K562 (cell line): ENCODE measurements around the gene WRAP53. TPM values are rescaled to one million over a fixed set of nuclear protein-coding genes. Genes with fewer than 3 reads are reported as not detected.

ENCODE experiments used
- CREB5 ChIP-seq: fragments of 250-450 bp; sonication (Bioruptor Pico); IDR thresholded peaks from 2 replicates; pipeline ENCODE4 v1.5.0; 2020; ENCODE audit warnings: mild to moderate bottlenecking
- FOS ChIP-seq: IDR thresholded peaks from 3 replicates; pipeline ENCODE4 v1.6.1; 2011; ENCODE audit not compliant: insufficient read length; ENCODE audit errors: extremely low read depth
- KLF13 ChIP-seq: fragments of 450-650 bp; IDR thresholded peaks from 2 replicates; pipeline ENCODE4 v1.6.1; 2016; ENCODE audit warnings: missing genetic modification characterization, low read depth, mild to moderate bottlenecking, missing compliant biosample characterization, moderate library complexity, borderline replicate concordance
- MCM3 ChIP-seq: fragments of 450-650 bp; IDR thresholded peaks from 2 replicates; pipeline ENCODE4 v1.6.1; 2016
- PHF20 ChIP-seq: fragments of 450-650 bp; IDR thresholded peaks from 2 replicates; pipeline ENCODE4 v1.6.1; 2018; ENCODE audit not compliant: partially characterized antibody
- PHF21A ChIP-seq: fragments of 450-650 bp; IDR thresholded peaks from 2 replicates; pipeline ENCODE4 v1.6.1; 2017; ENCODE audit warnings: low read depth, borderline replicate concordance
- POLR2G ChIP-seq: fragments of 200-400 bp; formaldehyde crosslinking; IDR thresholded peaks from 2 replicates; pipeline ENCODE4 v1.6.1; 2017; ENCODE audit warnings: low read depth, mild to moderate bottlenecking, antibody characterized with exemption, low read length, moderate library complexity
- POU5F1 ChIP-seq: fragments of 150-350 bp; IDR thresholded peaks from 2 replicates; pipeline ENCODE4 v1.6.1; 2014; ENCODE audit warnings: borderline replicate concordance, low read length, low read depth, mild to moderate bottlenecking; ENCODE audit not compliant: partially characterized antibody
- RCOR1 ChIP-seq, 2 experiments: IDR thresholded peaks; 2 replicates each; pipeline ENCODE4 v1.6.1; 2012; ENCODE audit warnings: low read depth in 2 of 2, low read length in 2 of 2, borderline replicate concordance in 1 of 2, improper control_type of control experiment in 1 of 2
- TRIM25 ChIP-seq: fragments of 450-650 bp; IDR thresholded peaks from 2 replicates; pipeline ENCODE4 v1.7.0; 2016; ENCODE audit warnings: borderline replicate concordance
- YY1 ChIP-seq, 3 experiments: IDR thresholded peaks; 2 replicates each; pipeline ENCODE4 v1.6.1; 2011; ENCODE audit warnings: low read length in 2 of 3, mild to moderate bottlenecking in 2 of 3, moderate library complexity in 2 of 3, borderline replicate concordance in 1 of 3, control low read depth in 1 of 3, low read depth in 1 of 3; ENCODE audit not compliant: insufficient read depth in 3 of 3, insufficient replicate concordance in 2 of 3, control insufficient read depth in 1 of 3, insufficient read length in 1 of 3; ENCODE audit errors: extremely low read depth in 1 of 3
- ZNF146 ChIP-seq: IDR thresholded peaks from one replicate; pipeline ENCODE4 v1.6.1; 2018; ENCODE audit warnings: missing compliant biosample characterization; ENCODE audit not compliant: unreplicated experiment
- ZNF165 ChIP-seq: fragments of 250-450 bp; sonication (Bioruptor Pico); IDR thresholded peaks from 2 replicates; pipeline ENCODE4 v1.4.0; 2020; ENCODE audit warnings: borderline replicate concordance
- ZNF174 ChIP-seq: fragments of 250-450 bp; sonication (Bioruptor Pico); IDR thresholded peaks from 2 replicates; pipeline ENCODE4 v1.4.0; 2020; ENCODE audit warnings: mild to moderate bottlenecking
- ZNF644 ChIP-seq: fragments of 200-800 bp; sonication (Bioruptor generic); IDR thresholded peaks from 2 replicates; pipeline ENCODE4 v1.6.1; 2016; ENCODE audit warnings: low read depth, missing genetic modification characterization, missing compliant biosample characterization
- ZNF696 ChIP-seq: fragments of 250-450 bp; sonication (Bioruptor Pico); conservative IDR thresholded peaks from 2 replicates; pipeline ENCODE4 v1.4.0; 2020; ENCODE audit warnings: mild to moderate bottlenecking, moderate library complexity
- polyA plus RNA-seq, 8 experiments: library from polyadenylated mRNA; depleted of rRNA in 4 of 8; stranded (reverse) in 5 of 8; unstranded in 3 of 8; fragments of >200 nt; fragmentation: Nextera tagmentation in 2 of 8; fragmentation: Illumina TruSeq in 1 of 8; extraction: Ambion mirVana in 2 of 8; extraction: Trizol in 1 of 8; gene quantifications; 2 replicates each; pipeline versions ENCODE4 v1.2.1 to v1.2.3, GENCODE V29; 2011 to 2014; ENCODE audit warnings: inconsistent platforms in 1 of 8, missing spikeins in 1 of 8
- total RNA-seq, 7 experiments: library from RNA; depleted of rRNA in 6 of 7; stranded (reverse); fragments of >200 nt in 6 of 7; fragmentation: Illumina TruSeq in 2 of 7; extraction: Trizol in 2 of 7; gene quantifications; 2 replicates each; pipeline versions ENCODE4 v1.2.1 to v1.2.3, GENCODE V29; 2011 to 2021; ENCODE audit warnings: low replicate concordance in 1 of 7
- TF ChIP-seq, protein P1 (sequence below), 2 experiments: fragments of 250-450 bp in 1 of 2; fragments of 450-650 bp in 1 of 2; sonication (Bioruptor Pico) in 1 of 2; IDR thresholded peaks; 2 replicates each; pipeline versions ENCODE4 v1.6.1 to v1.8.0; 2016 to 2021; ENCODE audit warnings: mild to moderate bottlenecking in 2 of 2, moderate library complexity in 2 of 2, missing compliant biosample characterization in 1 of 2, missing genetic modification characterization in 1 of 2

Gene WRAP53
- total and polyA plus RNA-seq, 9 of the 15 experiments (the other 6 are each of a cell fraction or from before 2014, with no cell fraction given), result 0.72 to 18.2 (median 13.4) TPM

DNA sequence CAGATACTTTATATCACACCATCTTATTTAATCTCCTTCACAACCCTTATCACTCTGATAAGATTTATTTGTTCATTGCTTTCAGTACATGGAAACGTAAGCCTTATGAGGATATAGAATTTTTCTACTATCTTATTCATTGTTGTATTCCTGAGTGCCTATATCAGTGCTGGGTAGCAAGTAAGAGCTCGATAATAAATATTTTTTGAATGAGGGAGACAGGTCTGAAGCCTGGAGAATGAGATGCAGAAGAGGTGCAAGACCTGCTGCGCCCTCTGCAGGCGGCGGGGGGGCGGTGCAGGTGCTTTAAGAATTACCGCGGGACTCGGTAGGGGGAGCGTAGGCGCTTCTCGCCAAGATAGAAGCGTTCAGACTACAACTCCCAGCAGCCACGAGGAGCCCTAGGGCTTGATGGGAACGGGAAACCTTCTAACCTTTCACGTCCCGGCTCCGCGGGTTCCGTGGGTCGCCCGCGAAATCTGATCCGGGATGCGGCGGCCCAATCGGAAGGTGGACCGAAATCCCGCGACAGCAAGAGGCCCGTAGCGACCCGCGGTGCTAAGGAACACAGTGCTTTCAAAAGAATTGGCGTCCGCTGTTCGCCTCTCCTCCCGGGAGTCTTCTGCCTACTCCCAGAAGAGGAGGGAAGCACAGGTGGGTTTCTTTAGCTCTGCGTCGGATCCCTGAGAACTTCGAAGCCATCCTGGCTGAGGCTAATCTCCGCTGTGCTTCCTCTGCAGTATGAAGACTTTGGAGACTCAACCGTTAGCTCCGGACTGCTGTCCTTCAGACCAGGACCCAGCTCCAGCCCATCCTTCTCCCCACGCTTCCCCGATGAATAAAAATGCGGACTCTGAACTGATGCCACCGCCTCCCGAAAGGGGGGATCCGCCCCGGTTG is at the start of gene WRAP53 (continued):
- no peak for TF ChIP-seq ZNF165 (CRISPR knock-in tag)
- TF ChIP-seq POU5F1, result no peak
- peak; percentile 73 for TF ChIP-seq POLR2G
- TF ChIP-seq ZNF146, result no peak
- TF ChIP-seq TRIM25, result no peak
- TF ChIP-seq ZNF174 (CRISPR knock-in tag), result no peak
- TF ChIP-seq, protein P1, sequence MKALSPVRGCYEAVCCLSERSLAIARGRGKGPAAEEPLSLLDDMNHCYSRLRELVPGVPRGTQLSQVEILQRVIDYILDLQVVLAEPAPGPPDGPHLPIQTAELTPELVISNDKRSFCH (CRISPR knock-in tag; IDR thresholded peaks at IDR 0.05), result no peak
- TF ChIP-seq, protein P1 (tag; IDR thresholded peaks at IDR 0.05), result no peak
- TF ChIP-seq ZNF644 (tag), result no peak
- no peak for TF ChIP-seq CREB5
- TF ChIP-seq FOS, result no peak
- TF ChIP-seq RCOR1 (IDR thresholded peaks at IDR 0.05; ENCODE audit: borderline replicate concordance in 1 of 2, low read depth in 2 of 2, low read length in 2 of 2), result 0 out of 4 replicates have a peak, but pooled peaks of 1 of the 2 experiments have one; percentile 43
- peak in 2 of 3 experiments; percentile 44 to 72 for TF ChIP-seq YY1 (IDR thresholded peaks at IDR 0.05; ENCODE audit: borderline replicate concordance in 1 of 3, control insufficient read depth in 1 of 3, extremely low read depth in 1 of 3, insufficient read depth in 3 of 3, insufficient read length in 1 of 3, insufficient replicate concordance in 2 of 3, low read depth in 1 of 3, low read length in 2 of 3)
- no peak for TF ChIP-seq PHF20
- TF ChIP-seq ZNF696, result no peak
- no peak for TF ChIP-seq PHF21A
- no peak for TF ChIP-seq KLF13 (tag)
- TF ChIP-seq MCM3, result no peak
